Aorta (tissue), 5 donors: ENCODE measurements around the gene KCNH5. TPM values are rescaled to one million over a fixed set of nuclear protein-coding genes. Genes with fewer than 3 reads are reported as not detected.
"Not testable (repeated sequence)": the region's sequence is repeated elsewhere in the genome, so short reads cannot be mapped to it uniquely, and the experiment has no call there.

Experiments used
- ATAC-seq: fragments of 200-7000 bp; cut with Tn5 transposase; one replicate; pipeline ENCODE4 v1.9.1; 2022; ENCODE audit warnings: moderate library complexity; ENCODE audit not compliant: low FRiP score
- DNase-seq, 2 donors: peaks; one replicate each; pipeline ENCODE4 v3.0.0-alpha.2; 2020
- H3K27ac ChIP-seq, 2 donors: one replicate each; pipeline ENCODE4 v1.5.1; 2013; ENCODE audit warnings: low read length in 2 of 2, mild to moderate bottlenecking in 2 of 2, moderate library complexity in 2 of 2, control low read depth in 1 of 2, inconsistent platforms in 1 of 2, low read depth in 1 of 2
- H3K27me3 ChIP-seq, 2 donors: one replicate each; pipeline ENCODE4 v1.6.1; 2013; ENCODE audit warnings: control low read depth in 1 of 2, low read length in 1 of 2, mild to moderate bottlenecking in 1 of 2, moderate library complexity in 1 of 2; ENCODE audit not compliant: insufficient read depth in 2 of 2, control insufficient read depth in 1 of 2
- H3K36me3 ChIP-seq, 2 donors: one replicate each; pipeline ENCODE4 v1.6.1; 2013; ENCODE audit warnings: control low read depth in 1 of 2, low read length in 1 of 2, mild to moderate bottlenecking in 1 of 2; ENCODE audit not compliant: insufficient read depth in 2 of 2, control insufficient read depth in 1 of 2
- H3K4me1 ChIP-seq, 2 donors: one replicate each; pipeline ENCODE4 v1.6.1; 2013; ENCODE audit warnings: low read length in 2 of 2, control low read depth in 1 of 2, mild to moderate bottlenecking in 1 of 2, moderate library complexity in 1 of 2; ENCODE audit not compliant: insufficient read depth in 2 of 2, control insufficient read depth in 1 of 2
- H3K4me3 ChIP-seq, 2 donors: one replicate each; pipeline ENCODE4 v1.5.1; 2013; ENCODE audit warnings: low read length in 2 of 2, control low read depth in 1 of 2, mild to moderate bottlenecking in 1 of 2
- H3K9me3 ChIP-seq: one replicate; pipeline ENCODE4 v1.6.1; 2013; ENCODE audit warnings: mild to moderate bottlenecking, low read length; ENCODE audit not compliant: control insufficient read depth
- WGBS, 2 donors: extraction: QIAGEN DNeasy Blood & Tissue Kit; methylation state at CpG; one replicate each; pipeline ENCODE4 v1.1.7; 2013; 5-methylcytosine and 5-hydroxymethylcytosine counted together
- intact Hi-C, 2 donors: fragments of 100-400 bp; cut with DNase I; formaldehyde crosslinking; loops; one replicate each; pipeline versions ENCODE4 v1.14.2 to v1.15.0; 2022
- polyA plus RNA-seq, 2 donors: library from polyadenylated mRNA; stranded (reverse); fragments of 200-250 nt; gene quantifications; one replicate each; pipeline ENCODE4 v1.2.3, GENCODE V29; 2013
- total RNA-seq, 2 donors: library from RNA; stranded (reverse); fragmentation: NEBNext Ultra II Directional; extraction: Animal tissue kit (Norgen Biotek cat#: 25700); gene quantifications; one replicate each; pipeline ENCODE4 v1.2.1, GENCODE V29; 2021
- donor health status: healthy with polysubstance abuse.
- donor health status: Bipolar disorder and iron deficiency.
- donor health status: DM: no; HTN: no; CAD: no.
- donor health status: DM: no; HTN: no; CAD: no.
- donor health status: DM: yes; HTN: yes; CAD: no.

The KCNH5 gene
- total and polyA plus RNA-seq, 4 donors = not detected

DNA sequence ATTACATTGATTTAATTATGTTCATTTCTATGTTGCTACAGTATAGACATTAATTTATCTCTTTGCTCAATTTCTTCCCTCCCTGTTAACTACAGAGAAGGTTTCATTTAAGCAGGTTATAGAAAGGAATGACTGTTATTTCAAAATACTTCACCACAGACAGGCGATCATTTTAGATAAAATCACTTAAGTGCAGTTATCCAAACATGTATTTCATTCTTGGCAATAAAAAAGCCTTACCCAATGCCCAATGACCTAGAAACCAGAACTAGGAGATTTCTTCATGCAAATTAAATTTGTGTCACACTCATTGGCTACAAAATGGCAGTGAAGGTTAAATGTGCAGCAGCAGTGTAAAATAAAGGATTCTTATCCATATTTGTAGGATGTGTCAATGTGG is 266.4 kb downstream of the KCNH5 start:
- H3K36me3 ChIP-seq = no peaks in the 10 kb centered on the region
- no peaks in the 10 kb centered on the region for H3K27me3 ChIP-seq
- DNase-seq (no peak), ATAC-seq (no peak)
- intact Hi-C loops = no loop called here
- WGBS, 2 donors = 13 to 28% methylated on average over 1 of the region's 1 CpG
- no peaks in the 10 kb centered on the region for H3K4me1 ChIP-seq
- H3K9me3 ChIP-seq = no peaks in the 10 kb centered on the region
- H3K4me3 ChIP-seq = no peak overlapping the region
- H3K27ac ChIP-seq = no peak overlapping the region

GRCh38 chr14:62778310-62778709 is 266.9 kb downstream of the KCNH5 start:
- H3K9me3 ChIP-seq = no peaks in the 10 kb centered on the region
- no peak for DNase-seq
- intact Hi-C loops = no loop called here
- H3K4me3 ChIP-seq = no peak overlapping the region
- 10 to 32% methylated on average over 2 of the region's 2 CpGs for WGBS, 2 donors
- no peaks in the 10 kb centered on the region for H3K27me3 ChIP-seq
- ATAC-seq = no peak
- H3K36me3 ChIP-seq = no peaks in the 10 kb centered on the region
- H3K27ac ChIP-seq = no peak overlapping the region
- H3K4me1 ChIP-seq = no peaks in the 10 kb centered on the region

DNA sequence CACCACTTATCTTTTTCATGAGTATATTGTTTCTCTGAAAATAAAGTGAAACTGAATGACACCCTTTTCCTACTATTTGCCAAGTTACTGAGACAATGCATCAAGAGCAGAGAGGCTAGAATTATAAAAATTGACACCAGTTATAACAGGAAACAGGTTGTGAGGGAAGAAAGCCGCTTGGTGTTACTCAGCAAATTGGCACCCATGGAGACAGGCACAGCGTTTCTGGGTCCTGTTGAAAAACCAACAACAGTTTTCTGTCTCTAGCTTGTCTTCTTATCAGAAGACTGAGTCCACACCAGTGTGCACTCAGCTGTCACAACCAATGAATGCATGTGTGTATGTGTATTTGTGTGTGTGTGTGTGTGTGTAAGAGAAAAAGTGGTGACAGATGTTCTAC is 267.7 kb downstream of the KCNH5 start:
- H3K4me1 ChIP-seq = no peaks in the 10 kb centered on the region
- H3K27ac ChIP-seq = no peak overlapping the region
- DNase-seq = no peak
- no peak overlapping the region for H3K4me3 ChIP-seq
- H3K36me3 ChIP-seq = no peaks in the 10 kb centered on the region
- ATAC-seq = no peak
- H3K27me3 ChIP-seq = no peaks in the 10 kb centered on the region
- intact Hi-C loops = no loop called here
- H3K9me3 ChIP-seq = no peaks in the 10 kb centered on the region
- WGBS, 2 donors = 37 to 40% methylated on average over 2 of the region's 2 CpGs

DNA sequence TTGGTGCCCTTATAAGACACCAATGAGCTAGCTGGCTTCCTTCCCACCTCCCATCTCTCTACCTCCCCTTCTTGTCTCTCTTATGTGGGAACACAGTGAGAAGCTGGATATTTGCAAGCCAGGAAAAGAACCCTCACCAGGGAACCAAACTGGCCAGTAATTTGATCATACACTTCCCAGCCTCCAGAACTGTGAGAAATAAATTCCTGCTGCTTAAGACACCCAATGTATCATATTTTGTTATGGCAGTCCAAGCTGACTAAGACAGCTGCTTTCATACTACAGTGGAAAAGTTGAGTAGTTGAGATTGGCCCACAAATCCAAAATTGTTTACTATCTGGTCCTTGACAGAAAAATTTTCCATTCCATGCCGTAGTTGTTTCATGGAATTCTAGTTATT is 269.0 kb downstream of the KCNH5 start:
- no peak for ATAC-seq
- Histone ChIP-seq H3K9me3 (no peaks in the 10 kb centered on the region), H3K27ac (no peak overlapping the region), H3K36me3 (no peaks in the 10 kb centered on the region), H3K27me3 (no peaks in the 10 kb centered on the region), H3K4me1 (no peaks in the 10 kb centered on the region), H3K4me3 (no peak overlapping the region)
- intact Hi-C loops = no loop called here
- no peak for DNase-seq
- WGBS, 2 donors = 44 to 61% methylated on average over 1 of the region's 1 CpG

GRCh38 chr14:62768753-62769152 is 276.5 kb downstream of the KCNH5 start:
- no peak for DNase-seq
- H3K36me3 ChIP-seq = no peaks in the 10 kb centered on the region
- no peaks in the 10 kb centered on the region for H3K4me1 ChIP-seq
- no peaks in the 10 kb centered on the region for H3K27me3 ChIP-seq
- intact Hi-C loops = no loop called here
- no peak for ATAC-seq
- H3K4me3 ChIP-seq = no peak overlapping the region
- no peak overlapping the region for H3K27ac ChIP-seq
- no peaks in the 10 kb centered on the region for H3K9me3 ChIP-seq
- 57 to 58% methylated on average over 2 of the region's 2 CpGs for WGBS, 2 donors

GRCh38 chr14:62763951-62764350 is 281.3 kb downstream of the KCNH5 start:
- intact Hi-C loops = no loop called here
- Histone ChIP-seq H3K36me3 (no peaks in the 10 kb centered on the region), H3K27me3 (no peaks in the 10 kb centered on the region), H3K27ac (no peak overlapping the region), H3K9me3 (no peaks in the 10 kb centered on the region), H3K4me3 (no peak overlapping the region), H3K4me1 (no peaks in the 10 kb centered on the region)
- ATAC-seq (no peak), DNase-seq (no peak)

GRCh38 chr14:62759796-62760195 is 285.5 kb downstream of the KCNH5 start:
- ATAC-seq (no peak), DNase-seq (no peak)
- H3K4me1 ChIP-seq = no peaks in the 10 kb centered on the region
- no peaks in the 10 kb centered on the region for H3K27me3 ChIP-seq
- intact Hi-C loops = no loop called here
- 47 to 62% methylated on average over 2 of the region's 2 CpGs for WGBS, 2 donors
- no peaks in the 10 kb centered on the region for H3K36me3 ChIP-seq
- H3K9me3 ChIP-seq = no peaks in the 10 kb centered on the region
- no peak overlapping the region for H3K27ac ChIP-seq
- H3K4me3 ChIP-seq = no peak overlapping the region

DNA sequence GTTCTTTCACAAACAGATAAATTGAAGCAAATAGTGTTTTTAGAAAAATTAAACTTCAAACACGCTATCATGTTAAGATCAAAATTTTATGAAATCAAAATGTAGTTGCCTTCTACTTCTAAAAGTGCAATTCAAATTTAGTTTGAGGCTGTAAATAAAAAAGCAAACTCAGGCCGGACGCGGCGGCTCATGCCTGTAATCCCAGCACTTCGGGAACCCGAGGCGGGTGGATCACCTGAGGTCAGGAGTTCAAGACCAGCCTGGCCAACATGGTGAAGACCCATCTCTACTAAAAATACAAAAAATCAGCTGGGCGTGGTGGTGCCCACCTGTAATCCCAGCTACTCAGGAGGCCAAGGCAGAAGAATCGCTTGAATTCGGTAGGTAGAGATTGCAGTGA is 298.4 kb downstream of the KCNH5 start:
- intact Hi-C loops, DNase-seq, H3K27me3 ChIP-seq, H3K9me3 ChIP-seq, H3K4me1 ChIP-seq, H3K36me3 ChIP-seq, H3K27ac ChIP-seq, H3K4me3 ChIP-seq, ATAC-seq: not testable (repeated sequence)
- 91 to 93% methylated on average over 11 of the region's 11 CpGs for WGBS, 2 donors

GRCh38 chr14:62745496-62745895 is 299.8 kb downstream of the KCNH5 start:
- Histone ChIP-seq H3K27me3 (no peaks in the 10 kb centered on the region), H3K4me3 (no peak overlapping the region), H3K27ac (no peak overlapping the region), H3K9me3 (no peaks in the 10 kb centered on the region), H3K36me3 (no peaks in the 10 kb centered on the region), H3K4me1 (no peaks in the 10 kb centered on the region)
- 70 to 80% methylated on average over 1 of the region's 1 CpG for WGBS, 2 donors
- intact Hi-C loops = no loop called here
- DNase-seq = no peak
- no peak for ATAC-seq
